DMS53 treated with DMSO at 0.1 percent for 48 hours (cell line): ENCODE results near the gene RCAN2.
"Not testable (repeated sequence)": the region's sequence is repeated elsewhere in the genome, so short reads cannot be mapped to it uniquely, and the experiment has no call there.

Experiments used
- DNase-seq: peaks from one replicate; lab custom pipeline; 2025; ENCODE audit not compliant: unreplicated experiment; lab: John Stamatoyannopoulos, UW

Gene RCAN2

GRCh38 chr6:46390153-46390876 is 100.9 kb downstream of the RCAN2 start:
- DNase-seq = no peak

GRCh38 chr6:46387728-46388127 is 103.5 kb downstream of the RCAN2 start:
- DNase-seq = not testable (repeated sequence)

GRCh38 chr6:46381579-46381978 is 109.7 kb downstream of the RCAN2 start:
- no peak for DNase-seq

- DNase-seq = peak; percentile 48
Measured at GRCh38 chr6:46381057-46381456, 110.2 kb downstream of the RCAN2 start.

GRCh38 chr6:46380152-46380807 is 111.0 kb downstream of the RCAN2 start:
- no peak for DNase-seq

- no peak for DNase-seq
Measured at GRCh38 chr6:46378882-46379416, 112.3 kb downstream of the RCAN2 start.

GRCh38 chr6:46378161-46378881 is 112.9 kb downstream of the RCAN2 start:
- no peak for DNase-seq

- DNase-seq = no peak
Measured at GRCh38 chr6:46377209-46377608, 114.0 kb downstream of the RCAN2 start.

- no peak for DNase-seq
Measured at GRCh38 chr6:46376562-46377061, 114.6 kb downstream of the RCAN2 start.

GRCh38 chr6:46370622-46371021 is 120.6 kb downstream of the RCAN2 start:
- no peak for DNase-seq

GRCh38 chr6:46368169-46368536 is 123.1 kb downstream of the RCAN2 start:
- no peak for DNase-seq

- no peak for DNase-seq
Measured at GRCh38 chr6:46367354-46368168, 123.7 kb downstream of the RCAN2 start.

GRCh38 chr6:46366190-46366900 is 124.9 kb downstream of the RCAN2 start:
- no peak for DNase-seq

- DNase-seq = no peak
Measured at GRCh38 chr6:46357591-46357990, 133.7 kb downstream of the RCAN2 start.

- no peak for DNase-seq
Measured at GRCh38 chr6:46356543-46356942, 134.7 kb downstream of the RCAN2 start.

- no peak for DNase-seq
Measured at GRCh38 chr6:46353528-46353927, 137.7 kb downstream of the RCAN2 start.

- no peak for DNase-seq
Measured at GRCh38 chr6:46352541-46353268, 138.5 kb downstream of the RCAN2 start.

GRCh38 chr6:46350714-46351113 is 140.5 kb downstream of the RCAN2 start:
- DNase-seq = no peak

- DNase-seq = no peak
Measured at GRCh38 chr6:46347669-46348068, 143.6 kb downstream of the RCAN2 start.
